HG03469 (cell line): Measurements from ENCODE around the gene WDFY4.

Source experiments
- ATAC-seq: cut with Tn5 transposase; IDR thresholded peaks from one replicate; pipeline ENCODE4 v1.9.1; 2021; ENCODE audit warnings: mild to moderate bottlenecking, moderate library complexity, moderate number of reproducible peaks; ENCODE audit not compliant: unreplicated experiment

WDFY4 gene

GRCh38 chr10:49001870-49002672 lies 317.4 kb downstream of the WDFY4 start:
- ATAC-seq, result no peak

GRCh38 chr10:49005270-49005669 lies 320.6 kb downstream of the WDFY4 start:
- no peak for ATAC-seq

DNA sequence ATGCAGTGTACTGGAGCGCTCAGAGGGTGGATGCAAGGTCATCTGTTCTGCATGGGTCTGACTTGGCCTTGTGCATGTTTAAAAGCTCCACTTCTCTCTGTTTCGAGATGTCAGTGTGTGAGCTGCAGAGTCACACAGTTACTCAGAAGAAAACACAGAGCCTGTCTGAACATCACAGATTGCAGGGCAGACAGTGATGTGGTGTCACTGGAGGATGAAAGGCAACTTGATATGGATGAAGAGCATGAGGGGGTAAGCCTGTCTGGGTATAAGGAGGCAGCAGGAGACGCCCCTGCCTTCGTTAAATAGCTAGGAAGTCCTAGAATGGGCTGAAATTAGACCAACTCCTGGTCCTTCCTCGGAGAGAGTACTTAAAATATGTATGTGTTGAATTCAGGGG lies 322.5 kb downstream of the WDFY4 start:
- ATAC-seq, result no peak

DNA sequence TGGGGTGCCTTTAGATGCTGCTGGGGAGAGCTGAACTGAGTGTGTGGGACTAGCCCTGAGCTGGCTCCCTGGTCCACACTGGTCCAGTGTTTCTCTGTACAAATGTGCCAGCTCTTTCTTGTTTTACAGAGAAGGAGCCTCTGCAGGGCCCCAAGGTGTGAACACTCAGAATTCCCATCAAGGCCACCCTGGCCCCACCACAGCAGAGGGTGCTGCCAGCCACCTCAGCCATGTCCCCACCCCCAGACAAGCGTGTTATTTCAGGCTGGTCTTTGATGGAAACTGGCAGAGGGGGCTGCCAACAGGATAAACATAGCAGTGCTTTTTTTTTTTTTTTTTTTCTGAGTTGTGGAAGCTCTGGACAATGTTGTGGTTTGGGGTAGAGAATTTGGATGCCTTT lies 323.4 kb downstream of the WDFY4 start:
- ATAC-seq, result no peak

DNA sequence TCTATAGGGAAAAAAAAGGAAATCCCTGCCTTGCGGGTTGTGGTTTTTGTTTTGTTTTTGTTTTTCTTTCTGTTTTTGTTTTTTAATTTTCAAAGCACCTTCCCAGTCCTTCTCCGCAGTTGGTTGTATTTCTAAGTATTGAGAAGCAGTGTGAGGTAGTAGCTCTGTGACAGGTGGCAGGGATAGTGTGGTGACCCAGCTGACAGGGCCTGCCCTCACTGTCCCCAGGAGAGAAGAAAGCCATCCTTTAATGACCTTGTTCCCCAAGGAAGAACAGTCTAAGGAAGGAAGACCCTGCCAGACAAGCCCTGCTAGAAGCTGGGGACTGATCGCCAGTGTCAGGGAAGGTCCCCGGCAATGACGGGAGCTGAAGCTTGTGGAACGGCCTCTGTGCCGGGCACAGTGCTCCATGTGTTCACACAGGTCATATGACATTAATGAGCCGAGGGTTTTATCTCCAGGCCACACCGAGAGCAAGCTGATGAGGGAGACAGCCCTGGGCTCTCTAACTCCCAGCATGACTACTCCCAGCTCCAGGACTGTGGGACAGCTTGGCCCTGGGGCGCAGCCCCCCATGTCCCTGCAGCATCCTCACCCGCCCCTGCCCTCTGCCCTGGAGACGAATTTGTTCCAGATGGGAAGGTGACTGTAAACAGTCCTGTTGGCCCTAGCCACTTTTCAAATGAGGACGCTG lies 324.0 kb downstream of the WDFY4 start:
- ATAC-seq, result no peak

DNA sequence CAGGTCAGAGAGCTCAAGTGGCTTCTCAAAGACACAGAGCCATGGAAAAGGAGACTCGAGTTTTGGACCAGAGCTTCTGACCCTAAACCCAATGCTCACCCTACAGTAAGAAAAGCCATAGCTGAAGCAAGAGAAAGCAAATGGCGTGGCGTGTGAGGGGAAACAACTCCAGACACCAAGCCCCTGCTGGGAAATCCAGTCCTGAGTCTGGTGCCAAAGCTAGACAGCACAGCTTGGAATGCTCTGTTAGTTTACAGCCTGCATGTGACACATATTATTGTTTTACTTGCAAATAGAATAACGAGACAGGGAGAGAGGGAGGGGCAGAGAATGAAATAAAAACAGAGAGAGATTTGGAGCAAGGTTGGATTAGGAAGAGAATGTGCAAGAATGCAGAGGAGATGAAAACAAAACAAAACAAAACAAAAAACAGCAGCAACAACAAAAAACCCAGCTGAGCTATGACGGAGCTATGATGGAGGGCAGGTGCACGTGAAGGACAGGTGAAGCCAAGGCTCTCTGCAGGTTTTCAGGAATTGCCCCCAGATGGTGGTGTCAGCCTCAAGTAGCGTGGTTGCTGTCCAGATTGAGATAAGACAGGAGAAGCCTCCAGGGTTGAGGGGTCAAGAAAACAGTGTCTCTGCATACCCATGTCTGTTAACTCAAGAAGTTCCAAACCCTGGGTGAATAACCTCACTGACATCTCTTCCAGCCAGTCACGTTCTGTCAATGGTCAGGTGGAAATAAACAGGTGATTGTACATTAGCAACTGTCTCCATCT lies 324.7 kb downstream of the WDFY4 start:
- ATAC-seq, result no peak

- ATAC-seq, result no peak
Observed at GRCh38 chr10:49010295-49010694, 325.6 kb downstream of the WDFY4 start.

GRCh38 chr10:49010865-49011264 lies 326.2 kb downstream of the WDFY4 start:
- no peak for ATAC-seq

DNA sequence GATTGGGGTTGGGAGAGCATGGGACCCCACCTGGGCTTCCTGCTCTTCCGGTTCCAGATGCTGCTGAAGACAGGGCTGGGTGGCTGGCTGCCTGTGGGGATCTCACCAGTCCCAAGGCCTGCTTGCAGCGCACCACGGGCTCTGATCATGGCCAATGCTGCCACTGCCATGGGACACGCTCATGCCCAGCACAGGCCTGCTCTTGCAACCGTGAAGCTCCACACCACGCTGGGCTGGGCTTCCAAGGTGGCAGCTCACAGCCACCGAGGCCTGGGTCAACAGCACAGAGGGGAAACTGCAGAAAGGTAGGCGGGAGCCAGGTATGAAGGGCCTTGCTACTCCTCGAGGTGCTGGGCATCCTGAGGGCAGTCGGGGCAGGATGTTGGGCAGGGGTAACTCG lies 327.1 kb downstream of the WDFY4 start:
- no peak for ATAC-seq

- no peak for ATAC-seq
Observed at GRCh38 chr10:49012603-49013002, 327.9 kb downstream of the WDFY4 start.

DNA sequence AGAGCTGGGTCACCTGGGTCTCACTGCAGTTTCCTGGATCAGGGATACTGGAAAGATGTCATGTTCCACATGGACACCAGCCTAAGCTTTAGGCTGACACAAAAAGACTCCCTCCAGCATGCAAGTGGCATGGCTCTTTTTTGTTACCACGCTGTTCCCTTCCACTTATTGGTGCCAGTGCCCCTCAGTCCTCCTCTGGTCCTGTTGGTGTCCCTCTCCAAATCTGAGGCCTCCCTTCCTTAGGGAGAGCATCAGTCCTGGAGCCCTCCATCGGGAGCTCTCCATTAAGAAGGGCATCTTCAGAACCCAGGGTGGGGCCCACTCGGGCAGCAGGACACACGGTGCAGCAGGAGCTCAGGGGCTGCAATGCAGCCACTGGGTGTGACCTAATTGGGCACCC lies 331.0 kb downstream of the WDFY4 start:
- no peak for ATAC-seq

GRCh38 chr10:49021685-49022084 lies 337.0 kb downstream of the WDFY4 start:
- ATAC-seq, result no peak

GRCh38 chr10:49023071-49023470 lies 338.4 kb downstream of the WDFY4 start:
- ATAC-seq, result no peak

DNA sequence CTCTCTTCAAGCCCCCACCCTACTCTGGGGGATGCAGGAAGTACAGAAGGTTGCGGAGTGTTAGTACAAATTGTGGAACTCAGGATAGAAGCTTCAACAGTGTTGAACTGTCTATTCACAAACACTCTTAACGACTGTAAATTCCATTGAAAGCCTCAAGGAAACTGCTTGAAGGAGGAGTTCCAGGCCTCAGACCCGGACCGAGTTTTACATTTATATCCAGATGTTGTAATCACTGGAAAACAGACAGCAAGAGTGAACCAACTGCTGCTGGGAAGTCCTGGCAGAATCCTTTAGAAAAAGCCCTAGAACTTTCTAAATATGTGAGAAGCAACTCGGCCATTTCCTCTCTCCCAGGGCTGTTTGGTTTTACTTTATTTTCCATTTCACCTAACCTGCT lies 339.1 kb downstream of the WDFY4 start:
- no peak for ATAC-seq

GRCh38 chr10:49024484-49024883 lies 339.8 kb downstream of the WDFY4 start:
- no peak for ATAC-seq

DNA sequence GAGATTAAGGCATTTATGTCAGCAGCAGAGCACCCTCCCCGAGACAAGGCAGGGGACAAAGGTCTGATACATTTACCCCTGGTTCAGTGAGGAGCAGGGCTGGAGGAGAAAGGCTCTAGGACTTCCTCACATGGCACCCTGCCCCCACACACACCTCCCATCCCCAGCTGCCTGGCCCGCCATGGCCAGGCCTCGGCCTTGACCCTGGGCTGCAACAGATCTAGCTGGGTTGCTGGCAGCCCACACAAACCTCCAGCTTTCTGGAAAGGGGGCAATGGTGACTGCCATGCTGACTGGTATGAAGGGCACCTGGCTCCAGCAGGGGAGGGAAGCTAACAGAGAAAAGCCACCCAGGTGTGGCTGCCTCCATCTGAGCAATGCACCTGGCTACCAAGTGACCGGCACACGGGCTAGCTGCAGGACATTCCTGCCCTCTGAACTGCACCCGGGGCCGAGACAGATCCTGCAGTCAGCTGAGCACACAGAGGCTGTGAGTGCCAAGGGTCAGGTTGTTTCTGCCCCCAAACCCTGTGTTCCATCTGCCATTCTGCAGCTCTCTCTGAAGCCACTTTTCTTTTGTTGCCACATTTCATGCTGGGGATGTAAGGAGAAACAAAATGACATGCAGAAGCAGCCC lies 340.8 kb downstream of the WDFY4 start:
- ATAC-seq, result no peak

DNA sequence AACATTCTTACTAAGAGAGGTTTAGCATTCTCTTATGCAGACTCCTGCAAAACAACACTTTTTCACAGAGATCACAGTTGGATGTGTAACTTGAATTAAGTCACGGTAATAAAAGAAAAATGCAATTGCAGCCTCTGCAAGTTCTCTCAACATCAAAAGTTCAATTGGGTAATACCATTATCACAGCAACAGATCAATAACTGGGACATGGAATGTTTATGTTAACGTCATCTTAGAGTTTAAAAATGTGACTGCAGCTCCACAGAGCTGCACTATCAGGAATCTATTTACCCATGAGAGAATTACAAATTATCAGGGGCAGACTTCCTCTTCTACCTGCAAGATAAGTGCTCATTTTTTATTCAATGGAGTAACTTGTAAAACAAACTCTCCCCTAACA lies 344.0 kb downstream of the WDFY4 start:
- ATAC-seq, result no peak

DNA sequence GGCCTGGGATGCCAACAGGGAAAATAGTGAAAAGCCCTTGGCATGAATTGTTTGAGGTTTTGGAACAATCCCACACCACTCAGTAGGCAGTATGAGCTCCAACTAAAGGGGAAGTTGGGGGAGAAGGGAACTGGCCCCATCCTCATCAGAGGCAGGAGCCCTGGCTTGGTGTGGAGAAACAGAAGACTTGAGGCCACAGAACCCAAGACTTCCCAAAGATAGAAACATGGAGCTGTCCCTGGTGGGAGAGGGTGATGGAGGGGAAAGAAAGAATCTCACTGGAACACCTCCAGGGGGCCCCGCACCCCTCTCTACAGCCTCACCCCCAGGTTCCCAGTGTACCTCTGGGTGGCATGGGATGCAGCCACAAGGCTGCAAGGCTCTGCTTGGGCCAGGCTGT lies 345.0 kb downstream of the WDFY4 start:
- ATAC-seq, result no peak
